Measurements from ENCODE around the gene MLPH.

Gene MLPH

DNA sequence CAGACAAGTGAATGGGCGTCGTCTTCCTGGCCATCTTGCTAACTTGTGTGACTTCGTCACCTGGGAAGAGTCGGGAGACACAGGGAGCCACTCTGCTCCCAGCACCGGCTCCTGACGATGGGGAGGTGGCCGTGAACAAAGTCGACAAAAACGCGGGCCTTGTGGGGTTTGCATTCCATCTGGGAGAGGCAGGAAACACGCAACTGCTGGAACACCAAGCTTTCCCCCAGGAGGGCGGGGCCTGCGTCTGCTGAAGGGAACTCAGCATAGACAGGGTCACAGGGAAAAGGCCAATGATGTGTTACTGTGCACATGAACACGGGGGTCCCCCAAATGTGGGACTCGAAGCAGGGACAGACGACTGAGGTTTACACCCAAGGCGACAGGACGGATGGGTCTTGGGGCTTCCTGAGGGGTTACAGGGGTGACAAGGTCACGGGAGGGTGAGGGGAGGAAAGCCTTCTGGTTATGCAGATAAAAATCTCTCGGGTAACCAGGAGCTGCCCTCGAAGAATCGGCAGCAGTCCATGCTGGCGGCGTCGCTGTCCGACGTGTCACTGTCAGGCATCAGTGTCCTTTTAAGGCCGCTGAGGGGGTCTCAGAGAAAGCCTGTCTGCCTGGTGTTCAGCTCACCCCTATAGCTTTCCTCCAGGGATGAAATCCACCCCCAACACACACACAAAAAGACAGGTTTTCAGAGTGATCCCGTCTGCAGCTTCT is 51.1 kb downstream of the MLPH start:
- no peaks in the 10 kb centered on the region for H3K27me3 ChIP-seq (ENCODE audit: insufficient read depth, poor library complexity, severe bottlenecking)
- TF ChIP-seq CTCF (IDR thresholded peaks at IDR 0.05; ENCODE audit: insufficient read depth, low read length) (no peak), SPI1 (IDR thresholded peaks at IDR 0.05; ENCODE audit: borderline replicate concordance, low read depth) (no peak), GABPA (IDR thresholded peaks at IDR 0.05; ENCODE audit: low read depth) (no peak), POLR2AphosphoS5 (IDR thresholded peaks at IDR 0.05; ENCODE audit: low read depth) (no peak)
- TF ChIP-seq, protein P1, sequence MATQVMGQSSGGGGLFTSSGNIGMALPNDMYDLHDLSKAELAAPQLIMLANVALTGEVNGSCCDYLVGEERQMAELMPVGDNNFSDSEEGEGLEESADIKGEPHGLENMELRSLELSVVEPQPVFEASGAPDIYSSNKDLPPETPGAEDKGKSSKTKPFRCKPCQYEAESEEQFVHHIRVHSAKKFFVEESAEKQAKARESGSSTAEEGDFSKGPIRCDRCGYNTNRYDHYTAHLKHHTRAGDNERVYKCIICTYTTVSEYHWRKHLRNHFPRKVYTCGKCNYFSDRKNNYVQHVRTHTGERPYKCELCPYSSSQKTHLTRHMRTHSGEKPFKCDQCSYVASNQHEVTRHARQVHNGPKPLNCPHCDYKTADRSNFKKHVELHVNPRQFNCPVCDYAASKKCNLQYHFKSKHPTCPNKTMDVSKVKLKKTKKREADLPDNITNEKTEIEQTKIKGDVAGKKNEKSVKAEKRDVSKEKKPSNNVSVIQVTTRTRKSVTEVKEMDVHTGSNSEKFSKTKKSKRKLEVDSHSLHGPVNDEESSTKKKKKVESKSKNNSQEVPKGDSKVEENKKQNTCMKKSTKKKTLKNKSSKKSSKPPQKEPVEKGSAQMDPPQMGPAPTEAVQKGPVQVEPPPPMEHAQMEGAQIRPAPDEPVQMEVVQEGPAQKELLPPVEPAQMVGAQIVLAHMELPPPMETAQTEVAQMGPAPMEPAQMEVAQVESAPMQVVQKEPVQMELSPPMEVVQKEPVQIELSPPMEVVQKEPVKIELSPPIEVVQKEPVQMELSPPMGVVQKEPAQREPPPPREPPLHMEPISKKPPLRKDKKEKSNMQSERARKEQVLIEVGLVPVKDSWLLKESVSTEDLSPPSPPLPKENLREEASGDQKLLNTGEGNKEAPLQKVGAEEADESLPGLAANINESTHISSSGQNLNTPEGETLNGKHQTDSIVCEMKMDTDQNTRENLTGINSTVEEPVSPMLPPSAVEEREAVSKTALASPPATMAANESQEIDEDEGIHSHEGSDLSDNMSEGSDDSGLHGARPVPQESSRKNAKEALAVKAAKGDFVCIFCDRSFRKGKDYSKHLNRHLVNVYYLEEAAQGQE (IDR thresholded peaks at IDR 0.05; ENCODE audit: insufficient replicate concordance, low read depth): no peak
- no peak for DNase-seq (ENCODE audit: low read depth in 1 of 2, low spot score in 1 of 2)
- no peak overlapping the region for H3K27ac ChIP-seq (replicated peaks)
- H3K4me3 ChIP-seq (replicated peaks; ENCODE audit: insufficient read depth, low read length): no peak overlapping the region

GRCh38 chr2:237538901-237539300 is 51.9 kb downstream of the MLPH start:
- Histone ChIP-seq H3K4me3 (replicated peaks; ENCODE audit: insufficient read depth, low read length) (no peak overlapping the region), H3K27me3 (ENCODE audit: insufficient read depth, poor library complexity, severe bottlenecking) (no peaks in the 10 kb centered on the region), H3K27ac (replicated peaks) (no peak overlapping the region)
- no peak for DNase-seq (ENCODE audit: low read depth in 1 of 2, low spot score in 1 of 2)
- TF ChIP-seq, protein P1 (IDR thresholded peaks at IDR 0.05; ENCODE audit: insufficient replicate concordance, low read depth): no peak
- no peak for TF ChIP-seq POLR2AphosphoS5 (IDR thresholded peaks at IDR 0.05; ENCODE audit: low read depth)
- TF ChIP-seq GABPA (IDR thresholded peaks at IDR 0.05; ENCODE audit: low read depth): no peak
- TF ChIP-seq SPI1 (IDR thresholded peaks at IDR 0.05; ENCODE audit: borderline replicate concordance, low read depth): no peak
- no peak for TF ChIP-seq CTCF (IDR thresholded peaks at IDR 0.05; ENCODE audit: insufficient read depth, low read length)

DNA sequence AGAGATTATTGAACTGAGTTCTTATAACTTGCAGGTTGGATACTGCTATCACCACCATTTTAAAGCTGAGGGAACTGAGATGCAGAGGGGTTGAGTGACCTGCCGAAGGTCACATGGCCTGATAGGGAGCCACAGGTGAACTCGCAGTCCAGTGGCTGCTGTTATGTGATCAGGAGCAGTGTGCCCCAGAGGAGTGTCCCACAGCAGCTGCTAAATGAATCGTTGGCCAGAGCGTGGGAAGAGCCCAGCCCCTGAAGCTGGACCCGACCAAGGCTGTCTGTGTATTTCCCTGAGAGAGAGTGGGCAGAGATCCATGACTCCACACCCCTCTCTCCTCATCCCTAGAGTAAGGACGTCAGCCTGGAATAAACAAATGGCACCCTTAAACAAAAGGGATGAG is 52.6 kb downstream of the MLPH start:
- no peak for TF ChIP-seq POLR2AphosphoS5 (IDR thresholded peaks at IDR 0.05; ENCODE audit: low read depth)
- TF ChIP-seq CTCF (IDR thresholded peaks at IDR 0.05; ENCODE audit: insufficient read depth, low read length): no peak
- no peak for TF ChIP-seq SPI1 (IDR thresholded peaks at IDR 0.05; ENCODE audit: borderline replicate concordance, low read depth)
- TF ChIP-seq, protein P1 (IDR thresholded peaks at IDR 0.05; ENCODE audit: insufficient replicate concordance, low read depth): no peak
- TF ChIP-seq GABPA (IDR thresholded peaks at IDR 0.05; ENCODE audit: low read depth): no peak
- no peak for DNase-seq (ENCODE audit: low read depth in 1 of 2, low spot score in 1 of 2)
- Histone ChIP-seq H3K4me3 (replicated peaks; ENCODE audit: insufficient read depth, low read length) (no peak overlapping the region), H3K27me3 (ENCODE audit: insufficient read depth, poor library complexity, severe bottlenecking) (no peaks in the 10 kb centered on the region), H3K27ac (replicated peaks) (no peak overlapping the region)

Data from HL-60 (cell line).